Left lung (tissue), 10 donors: Measurements from ENCODE around the gene CREB3L2. TPM values are rescaled to one million over a fixed set of nuclear protein-coding genes. Genes with fewer than 3 reads are reported as not detected.

Source experiments
- ATAC-seq: fragments of 200-7000 bp; cut with Tn5 transposase; one replicate; pipeline ENCODE4 v1.9.1; 2020; ENCODE audit warnings: moderate library complexity
- DNase-seq, 4 donors: peaks; one replicate each; pipeline ENCODE4 v3.0.0-alpha.2; 2013 to 2020
- H3K27ac ChIP-seq, 2 donors: fragments of 200-600 bp; sonication (generic) in 1 of 2; one replicate each; pipeline versions ENCODE4 v1.5.0 to v1.8.0; 2020 to 2021
- H3K27me3 ChIP-seq, 2 donors: fragments of 200-600 bp; sonication (generic) in 1 of 2; one replicate each; pipeline versions ENCODE4 v1.5.0 to v1.8.0; 2020 to 2021
- H3K36me3 ChIP-seq, 2 donors: fragments of 200-600 bp; sonication (generic) in 1 of 2; one replicate each; pipeline versions ENCODE4 v1.5.0 to v1.8.0; 2020 to 2021
- H3K4me1 ChIP-seq, 2 donors: fragments of 200-600 bp; one replicate each; pipeline ENCODE4 v1.8.0; 2021
- H3K4me3 ChIP-seq, 2 donors: fragments of 200-600 bp; sonication (generic) in 1 of 2; one replicate each; pipeline versions ENCODE4 v1.5.0 to v1.8.0; 2020 to 2021; ENCODE audit warnings: mild to moderate bottlenecking in 1 of 2
- H3K9me3 ChIP-seq, 2 donors: fragments of 200-600 bp; sonication (generic) in 1 of 2; one replicate each; pipeline versions ENCODE4 v1.5.0 to v1.8.0; 2020 to 2021
- intact Hi-C, 2 donors: fragments of 100-400 bp; cut with DNase I; formaldehyde crosslinking; loops; one replicate each; pipeline versions ENCODE4 v1.11.2 to v1.14.2; 2022
- polyA plus RNA-seq, 6 donors: library from polyadenylated mRNA; unstranded; fragments of 120-200 nt; gene quantifications; one replicate each; pipeline ENCODE4 v1.2.1, GENCODE V29; 2013; ENCODE audit not compliant: insufficient read length in 6 of 6
- total RNA-seq, 2 donors: library from RNA; stranded (reverse); fragmentation: NEBNext Ultra II Directional; extraction: Animal tissue kit (Norgen Biotek cat#: 25700); gene quantifications; one replicate each; pipeline ENCODE4 v1.2.1, GENCODE V29; 2021
- TF ChIP-seq, protein P1 (sequence below), 2 donors: fragments of 200-600 bp; sonication (generic) in 1 of 2; IDR thresholded peaks; one replicate each; pipeline versions ENCODE4 v1.5.0 to v1.8.0; 2021; ENCODE audit warnings: antibody characterized with exemption in 2 of 2
- donor health status: DM: no; HTN: yes; CAD: no.
- donor health status: DM: no; HTN: no; CAD: no.

The CREB3L2 gene
- total and polyA plus RNA-seq, 8 donors = 49.9 to 62.7 (median 58.9) TPM

DNA sequence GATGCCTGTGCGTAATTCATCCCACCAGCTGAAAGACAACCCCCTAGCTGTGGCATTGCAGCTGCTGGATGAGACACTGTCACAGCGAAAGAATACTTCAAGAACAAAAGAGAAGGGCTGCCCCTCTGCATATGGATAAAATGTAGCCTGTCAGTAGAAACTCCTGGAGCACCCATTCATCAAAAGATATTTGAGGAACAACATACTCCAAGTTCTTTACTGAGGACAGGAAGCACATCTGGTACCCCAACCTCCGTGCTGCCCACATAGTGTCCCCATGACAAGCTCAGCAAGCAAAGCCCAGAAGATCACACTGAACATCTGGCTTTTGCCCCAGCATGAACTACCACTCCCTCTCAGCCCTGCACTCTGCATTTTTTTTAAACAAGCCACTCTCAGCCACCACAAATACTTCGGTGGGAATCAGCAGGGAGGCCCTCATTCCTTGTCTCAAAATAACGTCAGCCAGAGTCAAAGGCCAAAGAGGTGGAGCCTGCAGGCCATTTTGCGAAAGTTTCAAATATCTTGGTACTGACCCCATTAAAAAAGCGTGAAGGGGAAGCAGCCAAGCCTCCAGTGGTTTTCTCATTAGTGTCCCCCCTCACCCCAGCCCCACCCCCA lies 1.7 kb downstream of the CREB3L2 start:
- Histone ChIP-seq H3K4me3 (peak overlapping the region; percentile 92 to 97), H3K27ac (peak overlapping the region; percentile 45 to 97), H3K36me3 (no peaks in the 10 kb centered on the region), H3K9me3 (no peaks in the 10 kb centered on the region), H3K27me3 (no peaks in the 10 kb centered on the region), H3K4me1 (peaks cover 19 to 57% of the 10 kb centered on the region in 2 donors)
- intact Hi-C loops = loop anchor here (10.0 kb wide), 2 partner anchors 95 to 345 kb away; no protein-coding TSS in a partner anchor
- ATAC-seq (peak; percentile 6), DNase-seq (peak in 2 of 4 donors; percentile 56 to 81)
- TF ChIP-seq, protein P1, sequence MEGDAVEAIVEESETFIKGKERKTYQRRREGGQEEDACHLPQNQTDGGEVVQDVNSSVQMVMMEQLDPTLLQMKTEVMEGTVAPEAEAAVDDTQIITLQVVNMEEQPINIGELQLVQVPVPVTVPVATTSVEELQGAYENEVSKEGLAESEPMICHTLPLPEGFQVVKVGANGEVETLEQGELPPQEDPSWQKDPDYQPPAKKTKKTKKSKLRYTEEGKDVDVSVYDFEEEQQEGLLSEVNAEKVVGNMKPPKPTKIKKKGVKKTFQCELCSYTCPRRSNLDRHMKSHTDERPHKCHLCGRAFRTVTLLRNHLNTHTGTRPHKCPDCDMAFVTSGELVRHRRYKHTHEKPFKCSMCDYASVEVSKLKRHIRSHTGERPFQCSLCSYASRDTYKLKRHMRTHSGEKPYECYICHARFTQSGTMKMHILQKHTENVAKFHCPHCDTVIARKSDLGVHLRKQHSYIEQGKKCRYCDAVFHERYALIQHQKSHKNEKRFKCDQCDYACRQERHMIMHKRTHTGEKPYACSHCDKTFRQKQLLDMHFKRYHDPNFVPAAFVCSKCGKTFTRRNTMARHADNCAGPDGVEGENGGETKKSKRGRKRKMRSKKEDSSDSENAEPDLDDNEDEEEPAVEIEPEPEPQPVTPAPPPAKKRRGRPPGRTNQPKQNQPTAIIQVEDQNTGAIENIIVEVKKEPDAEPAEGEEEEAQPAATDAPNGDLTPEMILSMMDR (IDR thresholded peaks at IDR 0.05) = no peak

DNA sequence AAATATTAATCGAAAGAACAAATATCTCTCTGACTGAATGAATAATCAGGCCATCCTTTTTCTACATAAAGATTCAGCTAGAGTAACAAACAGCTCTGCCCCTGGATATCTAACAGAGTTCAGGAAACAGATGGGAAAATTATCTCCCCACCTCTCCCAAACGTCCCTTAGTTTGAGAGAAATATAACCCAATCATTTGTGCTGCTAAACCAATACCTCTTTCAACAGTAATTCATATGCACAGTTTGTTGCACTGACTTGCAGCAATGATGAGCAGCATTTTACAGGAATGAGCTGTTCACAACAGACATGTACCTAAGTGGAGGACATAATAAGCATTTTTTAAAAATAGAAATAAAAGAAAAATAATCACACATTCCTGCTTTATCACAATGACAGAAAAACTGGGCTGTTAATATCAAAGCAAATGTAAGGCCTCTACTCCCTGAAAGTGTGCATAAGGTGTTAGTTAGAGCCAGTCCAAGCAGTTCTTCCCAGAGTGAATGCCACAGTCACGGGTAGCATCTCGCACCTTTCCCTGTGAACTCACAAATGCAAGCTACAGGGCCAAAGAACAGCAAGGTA lies 2.3 kb downstream of the CREB3L2 start:
- ATAC-seq (no peak), DNase-seq (no peak)
- intact Hi-C loops = loop anchor here (10.0 kb wide), 2 partner anchors 95 to 345 kb away; no protein-coding TSS in a partner anchor
- H3K27ac ChIP-seq = peak overlapping the region; percentile 45 to 97
- no peaks in the 10 kb centered on the region for H3K27me3 ChIP-seq
- TF ChIP-seq, protein P1 (IDR thresholded peaks at IDR 0.05) = no peak
- no peaks in the 10 kb centered on the region for H3K36me3 ChIP-seq
- no peaks in the 10 kb centered on the region for H3K9me3 ChIP-seq
- peak overlapping the region; percentile 92 to 97 for H3K4me3 ChIP-seq
- peaks cover 19 to 57% of the 10 kb centered on the region in 2 donors for H3K4me1 ChIP-seq

DNA sequence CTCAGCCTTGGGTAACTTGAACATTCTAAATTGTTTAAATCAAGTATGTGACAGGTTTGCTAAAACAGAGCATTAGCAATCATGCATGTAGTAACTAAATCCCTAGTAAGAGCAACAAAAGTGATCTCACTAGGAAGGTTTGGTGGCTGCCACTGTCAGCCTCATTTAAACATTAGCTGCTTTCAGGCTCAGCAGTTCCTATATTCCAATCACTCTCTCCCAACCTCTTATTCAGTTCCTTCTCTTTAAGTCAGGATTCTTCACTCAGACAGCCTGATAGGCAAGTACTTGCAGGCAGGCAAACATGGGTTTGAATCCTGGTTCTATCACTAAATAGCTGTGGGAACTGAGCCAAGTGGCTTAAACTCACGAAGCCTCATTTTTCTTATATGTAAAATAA lies 3.6 kb downstream of the CREB3L2 start:
- no peak overlapping the region for H3K27ac ChIP-seq
- ATAC-seq = no peak
- peaks cover 19 to 63% of the 10 kb centered on the region in 2 donors for H3K4me1 ChIP-seq
- H3K4me3 ChIP-seq = no peak overlapping the region
- no peak for DNase-seq
- no peaks in the 10 kb centered on the region for H3K27me3 ChIP-seq
- intact Hi-C loops = no loop called here
- TF ChIP-seq, protein P1 (IDR thresholded peaks at IDR 0.05) = no peak
- no peaks in the 10 kb centered on the region for H3K36me3 ChIP-seq
- H3K9me3 ChIP-seq = no peaks in the 10 kb centered on the region

DNA sequence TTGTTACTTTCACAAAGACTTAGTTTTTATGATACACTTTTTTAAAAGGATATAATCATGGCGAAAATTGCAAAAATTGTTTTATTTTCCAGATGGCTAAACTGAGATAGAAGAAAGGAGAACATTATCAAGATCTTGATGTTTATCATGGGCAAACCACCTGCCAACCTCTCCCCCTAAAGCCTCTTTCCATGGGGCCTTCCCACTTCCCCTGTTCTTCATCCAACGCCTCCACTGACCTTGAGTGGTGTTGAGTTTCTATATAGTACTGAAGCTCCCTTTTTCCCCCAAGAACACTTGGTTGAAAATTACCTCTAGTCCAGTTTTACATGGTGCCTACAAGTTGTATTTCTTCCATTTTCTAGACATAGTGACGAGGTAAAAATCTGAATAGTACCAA lies 5.0 kb downstream of the CREB3L2 start:
- no peaks in the 10 kb centered on the region for H3K27me3 ChIP-seq
- intact Hi-C loops = no loop called here
- peak overlapping the region in 1 of 2 donors; percentile 53 for H3K27ac ChIP-seq
- H3K36me3 ChIP-seq = no peaks in the 10 kb centered on the region
- peaks cover 31 to 71% of the 10 kb centered on the region in 2 donors for H3K4me1 ChIP-seq
- H3K9me3 ChIP-seq = no peaks in the 10 kb centered on the region
- no peak for ATAC-seq
- TF ChIP-seq, protein P1 (IDR thresholded peaks at IDR 0.05) = no peak
- DNase-seq = no peak
- no peak overlapping the region for H3K4me3 ChIP-seq

DNA sequence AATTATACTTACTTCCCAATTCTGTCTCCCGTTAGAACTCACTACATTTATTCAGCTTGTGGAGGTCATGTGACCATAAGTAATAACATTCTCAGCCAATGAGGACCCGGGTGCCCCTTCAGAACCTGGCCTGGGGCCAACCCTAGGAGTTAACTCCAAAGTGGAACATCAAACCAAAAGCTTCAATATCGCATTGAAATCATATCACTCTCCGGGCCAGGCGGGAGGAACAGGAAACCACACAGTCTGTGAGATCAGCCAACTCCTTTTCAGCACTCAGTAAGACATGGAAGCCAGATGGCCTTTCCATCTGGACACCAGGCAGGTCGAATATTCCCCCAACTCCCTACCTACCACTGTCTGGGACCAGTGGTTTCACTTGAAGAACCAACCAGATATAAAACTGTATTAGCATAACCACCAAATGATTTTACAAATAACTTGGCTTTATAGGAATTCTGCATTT lies 5.5 kb downstream of the CREB3L2 start:
- DNase-seq (peak in 1 of 4 donors; percentile 44), ATAC-seq (no peak)
- Histone ChIP-seq H3K9me3 (no peaks in the 10 kb centered on the region), H3K4me1 (peaks cover 31 to 71% of the 10 kb centered on the region in 2 donors), H3K27ac (peak overlapping the region in 1 of 2 donors; percentile 53), H3K27me3 (no peaks in the 10 kb centered on the region), H3K4me3 (no peak overlapping the region), H3K36me3 (no peaks in the 10 kb centered on the region)
- TF ChIP-seq, protein P1 (IDR thresholded peaks at IDR 0.05) = no peak
- intact Hi-C loops = no loop called here
